Glutamatergic neuron (in vitro differentiated cells): Measurements from ENCODE around the gene TEX10. TPM values are rescaled to one million over a fixed set of nuclear protein-coding genes. Genes with fewer than 3 reads are reported as not detected.

ENCODE experiments used
- DNase-seq: peaks from one replicate; pipeline ENCODE4 v3.0.0; 2022
- H3K27ac Mint-ChIP-seq: one replicate; pipeline ENCODE4 v1.8.0; 2020; ENCODE audit warnings: mild to moderate bottlenecking, mixed read lengths, inconsistent platforms; ENCODE audit not compliant: unreplicated experiment
- H3K27me3 Mint-ChIP-seq: one replicate; pipeline ENCODE4 v1.8.0; 2020; ENCODE audit warnings: mild to moderate bottlenecking, moderate library complexity, mixed read lengths, inconsistent platforms; ENCODE audit not compliant: unreplicated experiment
- H3K36me3 Mint-ChIP-seq: one replicate; pipeline ENCODE4 v1.8.0; 2020; ENCODE audit warnings: mild to moderate bottlenecking, mixed read lengths, inconsistent platforms; ENCODE audit not compliant: unreplicated experiment
- H3K4me1 Mint-ChIP-seq: one replicate; pipeline ENCODE4 v1.8.0; 2020; ENCODE audit warnings: mild to moderate bottlenecking, low read depth, mixed read lengths, inconsistent platforms; ENCODE audit not compliant: unreplicated experiment
- H3K4me3 Mint-ChIP-seq: one replicate; pipeline ENCODE4 v1.8.0; 2020; ENCODE audit warnings: mild to moderate bottlenecking, mixed read lengths, inconsistent platforms; ENCODE audit not compliant: unreplicated experiment
- H3K9me3 Mint-ChIP-seq: one replicate; pipeline ENCODE4 v1.8.0; 2020; ENCODE audit warnings: mild to moderate bottlenecking, moderate library complexity, mixed read lengths, inconsistent platforms; ENCODE audit not compliant: unreplicated experiment
- CTCF ChIP-seq: fragments of 200-600 bp; sonication (generic); IDR thresholded peaks from one replicate; pipeline ENCODE4 v1.5.0; 2021; ENCODE audit not compliant: partially characterized antibody, unreplicated experiment
- total RNA-seq: library from RNA; stranded (reverse); fragmentation: NEBNext Ultra II Directional; extraction: Animal tissue kit (Norgen Biotek cat#: 25700); gene quantifications from one replicate; pipeline ENCODE4 v1.2.1, GENCODE V29; 2021; ENCODE audit not compliant: unreplicated experiment

The TEX10 gene
- total RNA-seq, 1 donor from 2014 or later = 18.4 TPM

- Mint-ChIP-seq H3K9me3 (peaks cover 2% of the 10 kb centered on the region), H3K27ac (no peak overlapping the region), H3K36me3 (peaks cover 23% of the 10 kb centered on the region), H3K27me3 (no peaks in the 10 kb centered on the region), H3K4me1 (no peaks in the 10 kb centered on the region), H3K4me3 (no peak overlapping the region)
- TF ChIP-seq CTCF = no peak
- DNase-seq = no peak
Observed at GRCh38 chr9:100315561-100315960, 37.2 kb downstream of the TEX10 start.

- peaks cover 23% of the 10 kb centered on the region for H3K36me3 Mint-ChIP-seq
- no peak overlapping the region for H3K27ac Mint-ChIP-seq
- TF ChIP-seq CTCF = no peak
- H3K4me3 Mint-ChIP-seq = no peak overlapping the region
- peaks cover 9% of the 10 kb centered on the region for H3K4me1 Mint-ChIP-seq
- no peaks in the 10 kb centered on the region for H3K9me3 Mint-ChIP-seq
- DNase-seq = no peak
- H3K27me3 Mint-ChIP-seq = no peaks in the 10 kb centered on the region
Observed at GRCh38 chr9:100309992-100310391, 42.8 kb downstream of the TEX10 start.

GRCh38 chr9:100308965-100309564 is 43.7 kb downstream of the TEX10 start:
- peaks cover 9% of the 10 kb centered on the region for H3K4me1 Mint-ChIP-seq
- H3K27ac Mint-ChIP-seq = no peak overlapping the region
- DNase-seq = no peak
- H3K9me3 Mint-ChIP-seq = no peaks in the 10 kb centered on the region
- H3K4me3 Mint-ChIP-seq = no peak overlapping the region
- H3K36me3 Mint-ChIP-seq = peaks cover 18% of the 10 kb centered on the region
- TF ChIP-seq CTCF = no peak
- H3K27me3 Mint-ChIP-seq = no peaks in the 10 kb centered on the region

- DNase-seq = no peak
- H3K4me3 Mint-ChIP-seq = no peak overlapping the region
- TF ChIP-seq CTCF = no peak
- peaks cover 12% of the 10 kb centered on the region for H3K4me1 Mint-ChIP-seq
- H3K36me3 Mint-ChIP-seq = peaks cover 12% of the 10 kb centered on the region
- peaks cover 2% of the 10 kb centered on the region for H3K9me3 Mint-ChIP-seq
- no peak overlapping the region for H3K27ac Mint-ChIP-seq
- peaks cover 4% of the 10 kb centered on the region for H3K27me3 Mint-ChIP-seq
Observed at GRCh38 chr9:100307080-100307479, 45.7 kb downstream of the TEX10 start.

GRCh38 chr9:100306283-100306682 is 46.5 kb downstream of the TEX10 start:
- Mint-ChIP-seq H3K27ac (no peak overlapping the region), H3K27me3 (peaks cover 4% of the 10 kb centered on the region), H3K36me3 (peaks cover 6% of the 10 kb centered on the region), H3K9me3 (peaks cover 2% of the 10 kb centered on the region), H3K4me1 (peaks cover 12% of the 10 kb centered on the region), H3K4me3 (no peak overlapping the region)
- no peak for DNase-seq
- TF ChIP-seq CTCF = no peak
